Measurements from ENCODE around the gene STAP2.

DNA sequence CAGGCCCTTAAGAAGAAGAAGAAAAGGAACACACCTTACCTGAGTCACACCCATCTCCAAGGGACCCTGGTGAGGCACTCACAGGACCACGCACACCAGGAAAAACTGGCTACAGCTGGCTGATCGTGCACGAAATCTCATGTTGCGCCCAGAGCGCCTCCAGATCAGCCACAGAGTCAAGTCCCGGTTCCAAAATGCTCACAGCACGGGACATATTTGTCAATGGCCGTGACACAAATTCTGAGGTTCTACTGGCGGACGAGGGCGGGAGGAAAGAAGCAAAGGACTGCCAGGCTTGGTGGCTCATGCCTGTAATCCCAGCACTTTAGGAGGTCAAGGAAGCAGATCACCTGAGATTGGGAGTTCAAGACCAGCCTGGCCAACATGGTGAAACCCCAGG is 40.3 kb upstream of the STAP2 start:
- TF ChIP-seq, protein P1, sequence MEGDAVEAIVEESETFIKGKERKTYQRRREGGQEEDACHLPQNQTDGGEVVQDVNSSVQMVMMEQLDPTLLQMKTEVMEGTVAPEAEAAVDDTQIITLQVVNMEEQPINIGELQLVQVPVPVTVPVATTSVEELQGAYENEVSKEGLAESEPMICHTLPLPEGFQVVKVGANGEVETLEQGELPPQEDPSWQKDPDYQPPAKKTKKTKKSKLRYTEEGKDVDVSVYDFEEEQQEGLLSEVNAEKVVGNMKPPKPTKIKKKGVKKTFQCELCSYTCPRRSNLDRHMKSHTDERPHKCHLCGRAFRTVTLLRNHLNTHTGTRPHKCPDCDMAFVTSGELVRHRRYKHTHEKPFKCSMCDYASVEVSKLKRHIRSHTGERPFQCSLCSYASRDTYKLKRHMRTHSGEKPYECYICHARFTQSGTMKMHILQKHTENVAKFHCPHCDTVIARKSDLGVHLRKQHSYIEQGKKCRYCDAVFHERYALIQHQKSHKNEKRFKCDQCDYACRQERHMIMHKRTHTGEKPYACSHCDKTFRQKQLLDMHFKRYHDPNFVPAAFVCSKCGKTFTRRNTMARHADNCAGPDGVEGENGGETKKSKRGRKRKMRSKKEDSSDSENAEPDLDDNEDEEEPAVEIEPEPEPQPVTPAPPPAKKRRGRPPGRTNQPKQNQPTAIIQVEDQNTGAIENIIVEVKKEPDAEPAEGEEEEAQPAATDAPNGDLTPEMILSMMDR (IDR thresholded peaks at IDR 0.05) = no peak
- no peak for TF ChIP-seq POLR2A (IDR thresholded peaks at IDR 0.05)
- TF ChIP-seq EP300 (IDR thresholded peaks at IDR 0.05) = no peak
